Endodermal cell (in vitro differentiated cells): Measurements from ENCODE around the gene MCL1. TPM values are rescaled to one million over a fixed set of nuclear protein-coding genes. Genes with fewer than 3 reads are reported as not detected.

ENCODE experiments used
- DNase-seq: peaks from one replicate; pipeline ENCODE4 v3.0.0-alpha.2; 2017
- H3K27ac ChIP-seq: 2 replicates; pipeline ENCODE4 v1.5.1; 2013; ENCODE audit warnings: mild to moderate bottlenecking, low read depth, low read length, moderate library complexity
- H3K27me3 ChIP-seq: 2 replicates; pipeline ENCODE4 v1.6.1; 2013; ENCODE audit warnings: mild to moderate bottlenecking, low read length, moderate library complexity; ENCODE audit not compliant: insufficient read depth, control insufficient read depth, poor library complexity, severe bottlenecking
- H3K36me3 ChIP-seq: 2 replicates; pipeline ENCODE4 v1.7.0; 2013; ENCODE audit warnings: mild to moderate bottlenecking, low read length, moderate library complexity; ENCODE audit not compliant: control insufficient read depth, insufficient read depth
- H3K4me1 ChIP-seq: one replicate; pipeline ENCODE4 v1.7.0; 2013; ENCODE audit warnings: low read length; ENCODE audit not compliant: control insufficient read depth, insufficient read depth
- H3K4me3 ChIP-seq: 2 replicates; pipeline ENCODE4 v1.5.1; 2013; ENCODE audit warnings: mild to moderate bottlenecking, low read length, moderate library complexity
- H3K9ac ChIP-seq: 2 replicates; pipeline ENCODE4 v1.6.1; 2013; ENCODE audit warnings: mild to moderate bottlenecking, low read length, moderate library complexity; ENCODE audit not compliant: poor library complexity, severe bottlenecking; ENCODE audit errors: extremely low read depth
- H3K9me3 ChIP-seq: 2 replicates; pipeline ENCODE4 v1.6.1; 2013; ENCODE audit warnings: mild to moderate bottlenecking, low read length, moderate library complexity; ENCODE audit not compliant: control insufficient read depth
- H3K27ac Mint-ChIP-seq: 2 replicates; pipeline ENCODE4 v1.8.0; 2020; ENCODE audit warnings: mixed read lengths
- H3K27me3 Mint-ChIP-seq: 2 replicates; pipeline ENCODE4 v1.8.0; 2021; ENCODE audit warnings: mild to moderate bottlenecking, mixed read lengths; ENCODE audit not compliant: insufficient read depth
- H3K36me3 Mint-ChIP-seq: 2 replicates; pipeline ENCODE4 v1.8.0; 2020; ENCODE audit warnings: low read depth, mixed read lengths
- H3K4me1 Mint-ChIP-seq: 2 replicates; pipeline ENCODE4 v1.8.0; 2020; ENCODE audit warnings: mixed read lengths
- H3K4me3 Mint-ChIP-seq: 2 replicates; pipeline ENCODE4 v1.8.0; 2020; ENCODE audit warnings: mild to moderate bottlenecking, moderate library complexity, mixed read lengths
- H3K9me3 Mint-ChIP-seq: 2 replicates; pipeline ENCODE4 v1.8.0; 2020; ENCODE audit warnings: mild to moderate bottlenecking, mixed read lengths
- WGBS, 2 experiments: methylation state at CpG; one replicate each; pipeline versions ENCODE4 v1.1.5 to v1.1.7; 2013; ENCODE audit warnings: missing lambda C conversion rate in 2 of 2, mixed read lengths in 1 of 2; ENCODE audit not compliant: insufficient coverage in 1 of 2, insufficient read length in 1 of 2; 5-methylcytosine and 5-hydroxymethylcytosine counted together
- total RNA-seq, 2 donors: library from RNA; stranded (reverse); fragmentation: NEBNext Ultra II Directional in 1 of 2; extraction: Animal tissue kit (Norgen Biotek cat#: 25700) in 1 of 2; gene quantifications; 2 replicates in 1 of 2; 3 replicates in 1 of 2; pipeline ENCODE4 v1.2.1, GENCODE V29; 2021
- TF ChIP-seq, protein P1 (sequence below): fragments of 200-600 bp; sonication (generic); conservative IDR thresholded peaks from 2 replicates; pipeline ENCODE4 v1.5.0; 2021; ENCODE audit warnings: antibody characterized with exemption, mild to moderate bottlenecking

Gene MCL1
- total RNA-seq, 2 donors from 2014 or later = 133 to 173 TPM

DNA sequence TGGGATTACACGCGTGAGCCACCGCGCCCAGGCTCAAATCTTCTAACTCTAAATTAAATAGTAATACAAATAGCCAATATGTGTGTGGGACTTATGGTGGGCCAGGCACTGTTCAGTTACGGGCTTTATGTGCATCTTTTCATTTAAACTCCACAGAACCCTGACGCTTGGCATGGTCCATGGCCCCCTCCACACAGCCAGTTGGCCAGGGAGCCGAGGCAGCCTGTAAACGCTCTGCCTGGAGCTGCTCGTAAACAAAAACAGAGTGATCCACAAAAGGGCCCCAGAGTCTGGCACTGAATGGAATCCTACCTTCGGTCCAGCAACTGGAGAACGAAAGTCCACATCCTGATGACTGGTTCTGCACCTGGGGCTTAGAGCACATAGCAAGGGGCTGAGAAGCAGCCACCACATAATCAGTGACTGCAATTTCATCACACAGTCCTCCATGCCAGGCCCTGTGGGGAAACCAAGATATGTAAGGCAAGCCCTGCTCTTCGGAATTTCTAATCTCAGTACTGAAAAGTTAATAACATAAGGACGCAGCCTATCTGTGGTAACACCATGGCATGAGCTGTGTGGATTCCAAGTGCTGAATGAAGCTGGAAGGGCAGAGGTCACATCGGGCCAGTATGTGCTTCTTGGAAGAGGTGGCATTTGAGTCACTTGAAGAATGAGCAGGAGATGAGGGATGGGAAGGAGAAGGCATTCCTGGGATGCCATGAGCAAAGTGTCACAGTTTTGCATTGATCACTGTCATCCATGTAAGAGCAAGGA, 43.7 kb downstream of the MCL1 start:
- Mint-ChIP-seq H3K27me3 (no peaks in the 10 kb centered on the region), H3K9me3 (no peaks in the 10 kb centered on the region), H3K4me3 (no peak overlapping the region), H3K27ac (no peak overlapping the region), H3K36me3 (no peaks in the 10 kb centered on the region), H3K4me1 (peaks cover 20% of the 10 kb centered on the region)
- H3K27ac ChIP-seq = no peak overlapping the region
- no peaks in the 10 kb centered on the region for H3K9me3 ChIP-seq
- H3K36me3 ChIP-seq = no peaks in the 10 kb centered on the region
- no peak overlapping the region for H3K9ac ChIP-seq
- TF ChIP-seq, protein P1, sequence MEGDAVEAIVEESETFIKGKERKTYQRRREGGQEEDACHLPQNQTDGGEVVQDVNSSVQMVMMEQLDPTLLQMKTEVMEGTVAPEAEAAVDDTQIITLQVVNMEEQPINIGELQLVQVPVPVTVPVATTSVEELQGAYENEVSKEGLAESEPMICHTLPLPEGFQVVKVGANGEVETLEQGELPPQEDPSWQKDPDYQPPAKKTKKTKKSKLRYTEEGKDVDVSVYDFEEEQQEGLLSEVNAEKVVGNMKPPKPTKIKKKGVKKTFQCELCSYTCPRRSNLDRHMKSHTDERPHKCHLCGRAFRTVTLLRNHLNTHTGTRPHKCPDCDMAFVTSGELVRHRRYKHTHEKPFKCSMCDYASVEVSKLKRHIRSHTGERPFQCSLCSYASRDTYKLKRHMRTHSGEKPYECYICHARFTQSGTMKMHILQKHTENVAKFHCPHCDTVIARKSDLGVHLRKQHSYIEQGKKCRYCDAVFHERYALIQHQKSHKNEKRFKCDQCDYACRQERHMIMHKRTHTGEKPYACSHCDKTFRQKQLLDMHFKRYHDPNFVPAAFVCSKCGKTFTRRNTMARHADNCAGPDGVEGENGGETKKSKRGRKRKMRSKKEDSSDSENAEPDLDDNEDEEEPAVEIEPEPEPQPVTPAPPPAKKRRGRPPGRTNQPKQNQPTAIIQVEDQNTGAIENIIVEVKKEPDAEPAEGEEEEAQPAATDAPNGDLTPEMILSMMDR = no peak
- H3K27me3 ChIP-seq = no peaks in the 10 kb centered on the region
- WGBS, 2 experiments = 88 to 92% methylated on average over 6 to 13 of the region's 14 CpGs
- H3K4me3 ChIP-seq = no peak overlapping the region
- no peaks in the 10 kb centered on the region for H3K4me1 ChIP-seq
- DNase-seq = peak; percentile 70

DNA sequence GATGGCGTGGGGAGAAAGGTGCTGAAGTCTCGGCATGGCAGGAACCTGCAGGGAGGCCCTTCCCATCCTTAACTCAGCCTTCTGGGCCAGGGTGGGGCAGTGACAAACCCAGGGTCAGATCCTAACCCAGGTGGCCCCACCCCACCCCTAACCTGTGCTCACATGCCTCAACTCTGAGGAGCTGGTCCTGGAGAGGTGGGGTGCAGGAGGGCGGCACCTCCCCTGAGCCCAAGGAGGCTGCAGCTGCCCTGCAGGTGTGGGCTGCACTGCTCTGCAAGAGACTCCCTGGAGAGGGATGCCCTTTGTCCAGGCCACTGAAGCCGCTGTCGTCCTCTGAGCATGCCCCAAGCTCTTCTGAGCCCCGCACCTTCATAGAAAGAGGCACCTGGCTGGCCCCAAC, 45.4 kb downstream of the MCL1 start:
- 89 to 90% methylated on average over 6 of the region's 6 CpGs for WGBS, 2 experiments
- Mint-ChIP-seq H3K4me1 (peaks cover 28% of the 10 kb centered on the region), H3K27ac (no peak overlapping the region), H3K27me3 (no peaks in the 10 kb centered on the region), H3K36me3 (no peaks in the 10 kb centered on the region), H3K9me3 (no peaks in the 10 kb centered on the region), H3K4me3 (no peak overlapping the region)
- no peak overlapping the region for H3K27ac ChIP-seq
- H3K4me1 ChIP-seq = no peaks in the 10 kb centered on the region
- DNase-seq = no peak
- no peak overlapping the region for H3K9ac ChIP-seq
- H3K27me3 ChIP-seq = no peaks in the 10 kb centered on the region
- H3K4me3 ChIP-seq = no peak overlapping the region
- no peaks in the 10 kb centered on the region for H3K9me3 ChIP-seq
- TF ChIP-seq, protein P1 = no peak
- H3K36me3 ChIP-seq = no peaks in the 10 kb centered on the region

DNA sequence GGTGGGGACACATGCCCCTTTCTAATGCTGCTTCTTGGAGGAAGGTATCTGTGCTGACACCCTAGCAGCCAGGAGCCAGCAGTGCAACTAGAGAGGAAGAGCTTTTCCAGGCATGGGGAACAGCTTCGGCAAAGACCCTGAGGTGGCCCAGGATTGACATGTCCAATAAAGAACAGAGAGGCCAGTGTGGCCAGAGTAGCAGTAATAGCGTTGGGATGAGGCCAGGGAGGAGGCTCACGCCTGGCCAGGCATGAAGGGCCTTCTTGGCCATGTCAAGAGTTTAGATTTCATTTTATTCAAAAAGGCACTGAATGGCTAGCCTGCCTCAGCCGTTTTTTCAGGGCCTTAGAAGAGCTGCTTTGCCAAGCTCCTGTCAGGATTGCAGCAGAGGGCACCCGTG, 46.5 kb downstream of the MCL1 start:
- H3K9me3 Mint-ChIP-seq = no peaks in the 10 kb centered on the region
- H3K27ac Mint-ChIP-seq = no peak overlapping the region
- Histone ChIP-seq H3K9ac (no peak overlapping the region), H3K9me3 (no peaks in the 10 kb centered on the region), H3K4me3 (no peak overlapping the region), H3K4me1 (no peaks in the 10 kb centered on the region), H3K27me3 (no peaks in the 10 kb centered on the region), H3K36me3 (no peaks in the 10 kb centered on the region), H3K27ac (no peak overlapping the region)
- no peaks in the 10 kb centered on the region for H3K36me3 Mint-ChIP-seq
- TF ChIP-seq, protein P1 = no peak
- H3K4me1 Mint-ChIP-seq = peaks cover 23% of the 10 kb centered on the region
- no peak for DNase-seq
- no peak overlapping the region for H3K4me3 Mint-ChIP-seq
- H3K27me3 Mint-ChIP-seq = no peaks in the 10 kb centered on the region
- 72 to 74% methylated on average over 4 to 5 of the region's 5 CpGs for WGBS, 2 experiments
